Measurements from ENCODE around the gene PCNX4.
"Not testable (repeated sequence)": the region's sequence is repeated elsewhere in the genome, so short reads cannot be mapped to it uniquely, and the experiment has no call there.

PCNX4 gene

GRCh38 chr14:60091550-60092525, at the start of gene PCNX4:
PCNX4 (plus strand) TSS chr14:60091923; CDS start chr14:60107639, 15,716 bp downstream.
- peak; percentile 73 to 100 (median 94) for DNase-seq

GRCh38 chr14:60047976-60048375, 43.7 kb upstream of the PCNX4 start:
- not testable (repeated sequence) for DNase-seq

GRCh38 chr14:60051721-60052221, 40.0 kb upstream of the PCNX4 start:
- no peak for DNase-seq

- DNase-seq = no peak
Measured at GRCh38 chr14:60058087-60058486, 33.6 kb upstream of the PCNX4 start.

- no peak for DNase-seq
Measured at GRCh38 chr14:60061371-60061770, 30.4 kb upstream of the PCNX4 start.

- DNase-seq = no peak
Measured at GRCh38 chr14:60064491-60065072, 27.1 kb upstream of the PCNX4 start.

- DNase-seq = no peak
Measured at GRCh38 chr14:60067882-60068281, 23.8 kb upstream of the PCNX4 start.

- no peak for DNase-seq
Measured at GRCh38 chr14:60079723-60080122, 12.0 kb upstream of the PCNX4 start.

GRCh38 chr14:60085085-60085484, 6.6 kb upstream of the PCNX4 start:
- no peak for DNase-seq

- DNase-seq = no peak
Measured at GRCh38 chr14:60085693-60086092, 6.0 kb upstream of the PCNX4 start.

- DNase-seq = no peak
Measured at GRCh38 chr14:60087668-60088067, 4.1 kb upstream of the PCNX4 start.

GRCh38 chr14:60089221-60089620, 2.5 kb upstream of the PCNX4 start:
- DNase-seq = no peak

- DNase-seq = peak in 27 of 56 donors; percentile 2 to 60 (median 26)
Measured at GRCh38 chr14:60090864-60091519, 731 bp upstream of the PCNX4 start.

- peak in 8 of 56 donors; percentile 3 to 30 (median 14) for DNase-seq
Measured at GRCh38 chr14:60092526-60092920, 800 bp downstream of the PCNX4 start.

GRCh38 chr14:60093080-60093479, 1.4 kb downstream of the PCNX4 start:
- DNase-seq = no peak

- DNase-seq = no peak
Measured at GRCh38 chr14:60093606-60094005, 1.9 kb downstream of the PCNX4 start.

- no peak for DNase-seq
Measured at GRCh38 chr14:60094306-60094897, 2.7 kb downstream of the PCNX4 start.

- DNase-seq = no peak
Measured at GRCh38 chr14:60095231-60095630, 3.5 kb downstream of the PCNX4 start.

GRCh38 chr14:60095781-60096450, 4.2 kb downstream of the PCNX4 start:
- no peak for DNase-seq

- no peak for DNase-seq
Measured at GRCh38 chr14:60097974-60098373, 6.3 kb downstream of the PCNX4 start.

GRCh38 chr14:60099855-60100254, 8.1 kb downstream of the PCNX4 start:
- not testable (repeated sequence) for DNase-seq
